ENCODE results near the gene TSPAN17. TPM values are rescaled to one million over a fixed set of nuclear protein-coding genes. Genes with fewer than 3 reads are reported as not detected.

Gene TSPAN17
- total and polyA plus RNA-seq, 4 donors = 20.8 to 55.1 (median 41.7) TPM

- H3K27me3 ChIP-seq (ENCODE audit: control insufficient read depth, insufficient read depth, low read length) = peaks cover 61% of the 10 kb centered on the region
Measured at GRCh38 chr5:176628406-176629228, 18.7 kb upstream of the TSPAN17 start.

GRCh38 chr5:176629317-176629852 is 17.9 kb upstream of the TSPAN17 start:
- WGBS (ENCODE audit: insufficient coverage) = 5% methylated on average over 34 of the region's 34 CpGs
- Histone ChIP-seq H3K4me1 (ENCODE audit: control insufficient read depth, insufficient read depth, low read length) (peaks cover 18% of the 10 kb centered on the region), H3K4me3 (ENCODE audit: low read depth, low read length) (peak overlapping the region; percentile 30), H3K27me3 (ENCODE audit: control insufficient read depth, insufficient read depth, low read length) (peaks cover 68% of the 10 kb centered on the region), H3K27ac (ENCODE audit: low read depth, low read length) (no peak overlapping the region), H3K36me3 (ENCODE audit: control insufficient read depth, insufficient read depth, low read length) (peaks cover 7% of the 10 kb centered on the region), H3K9me3 (ENCODE audit: control insufficient read depth, insufficient read depth, low read length) (no peaks in the 10 kb centered on the region)
- DNase-seq (ENCODE audit: low read depth in 4 of 6, low spot score in 6 of 6) = no peak

More at GRCh38 chr5:176628406-176629228, 18.7 kb upstream of the TSPAN17 start:
- Histone ChIP-seq H3K4me3 (ENCODE audit: low read depth, low read length) (no peak overlapping the region), H3K4me1 (ENCODE audit: control insufficient read depth, insufficient read depth, low read length) (peaks cover 18% of the 10 kb centered on the region), H3K36me3 (ENCODE audit: control insufficient read depth, insufficient read depth, low read length) (peaks cover 11% of the 10 kb centered on the region), H3K9me3 (ENCODE audit: control insufficient read depth, insufficient read depth, low read length) (no peaks in the 10 kb centered on the region), H3K27ac (ENCODE audit: low read depth, low read length) (no peak overlapping the region)
- 54% methylated on average over 12 of the region's 13 CpGs for WGBS (ENCODE audit: insufficient coverage)
- DNase-seq (ENCODE audit: low read depth in 4 of 6, low spot score in 6 of 6) = no peak

- Histone ChIP-seq H3K27ac (ENCODE audit: low read depth, low read length) (no peak within 1 kb of the TSS), H3K4me3 (ENCODE audit: low read depth, low read length) (peak within 1 kb of the TSS; percentile 44), H3K4me1 (ENCODE audit: control insufficient read depth, insufficient read depth, low read length) (peaks cover 18% of the 10 kb centered on the region), H3K36me3 (ENCODE audit: control insufficient read depth, insufficient read depth, low read length) (peaks cover 7% of the 10 kb centered on the region), H3K27me3 (ENCODE audit: control insufficient read depth, insufficient read depth, low read length) (peaks cover 69% of the 10 kb centered on the region), H3K9me3 (ENCODE audit: control insufficient read depth, insufficient read depth, low read length) (no peaks in the 10 kb centered on the region)
- DNase-seq (ENCODE audit: low read depth in 4 of 6, low spot score in 6 of 6) = peak in 2 of 6 donors; percentile 80 to 85
- under 1% methylated on average over 93 of the region's 94 CpGs for WGBS (ENCODE audit: insufficient coverage)
Measured at GRCh38 chr5:176629853-176630680, 17.2 kb upstream of the TSPAN17 start, which contains the start of the genes EIF4E1B and SNCB. EIF4E1B (plus strand) TSS chr5:176630675; CDS start chr5:176642788, 12,113 bp downstream. SNCB (minus strand) TSS chr5:176630534; CDS start chr5:176629654, 880 bp downstream.

- WGBS (ENCODE audit: insufficient coverage) = 7% methylated on average over 17 of the region's 20 CpGs
- Histone ChIP-seq H3K27ac (ENCODE audit: low read depth, low read length) (no peak overlapping the region), H3K36me3 (ENCODE audit: control insufficient read depth, insufficient read depth, low read length) (peaks cover 7% of the 10 kb centered on the region), H3K4me1 (ENCODE audit: control insufficient read depth, insufficient read depth, low read length) (peaks cover 18% of the 10 kb centered on the region), H3K9me3 (ENCODE audit: control insufficient read depth, insufficient read depth, low read length) (no peaks in the 10 kb centered on the region), H3K4me3 (ENCODE audit: low read depth, low read length) (peak overlapping the region; percentile 44), H3K27me3 (ENCODE audit: control insufficient read depth, insufficient read depth, low read length) (peaks cover 68% of the 10 kb centered on the region)
- DNase-seq (ENCODE audit: low read depth in 4 of 6, low spot score in 6 of 6) = no peak
Measured at GRCh38 chr5:176630681-176631222, 16.5 kb upstream of the TSPAN17 start.

GRCh38 chr5:176631383-176632200 is 15.7 kb upstream of the TSPAN17 start:
- Histone ChIP-seq H3K27ac (ENCODE audit: low read depth, low read length) (no peak overlapping the region), H3K9me3 (ENCODE audit: control insufficient read depth, insufficient read depth, low read length) (no peaks in the 10 kb centered on the region), H3K4me3 (ENCODE audit: low read depth, low read length) (peak overlapping the region; percentile 44)

GRCh38 chr5:176632745-176633144 is 14.5 kb upstream of the TSPAN17 start:
- peak in 1 of 6 donors; percentile 55 for DNase-seq (ENCODE audit: low read depth in 4 of 6, low spot score in 6 of 6)
- H3K36me3 ChIP-seq (ENCODE audit: control insufficient read depth, insufficient read depth, low read length) = no peaks in the 10 kb centered on the region
- WGBS (ENCODE audit: insufficient coverage) = 78% methylated on average over 2 of the region's 2 CpGs
- peaks cover 18% of the 10 kb centered on the region for H3K4me1 ChIP-seq (ENCODE audit: control insufficient read depth, insufficient read depth, low read length)
- no peaks in the 10 kb centered on the region for H3K9me3 ChIP-seq (ENCODE audit: control insufficient read depth, insufficient read depth, low read length)
- H3K27me3 ChIP-seq (ENCODE audit: control insufficient read depth, insufficient read depth, low read length) = peaks cover 60% of the 10 kb centered on the region
- H3K4me3 ChIP-seq (ENCODE audit: low read depth, low read length) = no peak overlapping the region
- H3K27ac ChIP-seq (ENCODE audit: low read depth, low read length) = no peak overlapping the region

More at GRCh38 chr5:176631383-176632200, 15.7 kb upstream of the TSPAN17 start:
- Histone ChIP-seq H3K4me1 (ENCODE audit: control insufficient read depth, insufficient read depth, low read length) (peaks cover 18% of the 10 kb centered on the region), H3K27me3 (ENCODE audit: control insufficient read depth, insufficient read depth, low read length) (peaks cover 66% of the 10 kb centered on the region), H3K36me3 (ENCODE audit: control insufficient read depth, insufficient read depth, low read length) (no peaks in the 10 kb centered on the region)
- peak in 2 of 6 donors; percentile 52 to 90 for DNase-seq (ENCODE audit: low read depth in 4 of 6, low spot score in 6 of 6)
- 72% methylated on average over 4 of the region's 7 CpGs for WGBS (ENCODE audit: insufficient coverage)

- no peaks in the 10 kb centered on the region for H3K9me3 ChIP-seq (ENCODE audit: control insufficient read depth, insufficient read depth, low read length)
- 18% methylated on average over 6 of the region's 6 CpGs for WGBS (ENCODE audit: insufficient coverage)
- peaks cover 57% of the 10 kb centered on the region for H3K27me3 ChIP-seq (ENCODE audit: control insufficient read depth, insufficient read depth, low read length)
Measured at GRCh38 chr5:176633598-176633997, 13.7 kb upstream of the TSPAN17 start.

GRCh38 chr5:176636426-176636825 is 10.9 kb upstream of the TSPAN17 start:
- Histone ChIP-seq H3K4me1 (ENCODE audit: control insufficient read depth, insufficient read depth, low read length) (peaks cover 14% of the 10 kb centered on the region), H3K4me3 (ENCODE audit: low read depth, low read length) (no peak overlapping the region), H3K9me3 (ENCODE audit: control insufficient read depth, insufficient read depth, low read length) (no peaks in the 10 kb centered on the region), H3K27me3 (ENCODE audit: control insufficient read depth, insufficient read depth, low read length) (peaks cover 31% of the 10 kb centered on the region), H3K36me3 (ENCODE audit: control insufficient read depth, insufficient read depth, low read length) (no peaks in the 10 kb centered on the region), H3K27ac (ENCODE audit: low read depth, low read length) (no peak overlapping the region)
- WGBS (ENCODE audit: insufficient coverage) = 49% methylated on average over 4 of the region's 9 CpGs
- no peak for DNase-seq (ENCODE audit: low read depth in 4 of 6, low spot score in 6 of 6)

More at GRCh38 chr5:176633598-176633997, 13.7 kb upstream of the TSPAN17 start:
- no peak for DNase-seq (ENCODE audit: low read depth in 4 of 6, low spot score in 6 of 6)
- Histone ChIP-seq H3K4me3 (ENCODE audit: low read depth, low read length) (no peak overlapping the region), H3K27ac (ENCODE audit: low read depth, low read length) (no peak overlapping the region), H3K36me3 (ENCODE audit: control insufficient read depth, insufficient read depth, low read length) (no peaks in the 10 kb centered on the region), H3K4me1 (ENCODE audit: control insufficient read depth, insufficient read depth, low read length) (peaks cover 18% of the 10 kb centered on the region)

All from spinal cord (tissue), 10 donors.